Left renal pelvis (tissue), 4 donors: ENCODE data around the gene TBC1D7. TPM values are rescaled to one million over a fixed set of nuclear protein-coding genes. Genes with fewer than 3 reads are reported as not detected.

Source experiments
- DNase-seq, 4 donors: peaks; one replicate each; pipeline ENCODE4 v3.0.0-alpha.2; 2013; ENCODE audit warnings: low read depth in 4 of 4, low spot score in 3 of 4
- polyA plus RNA-seq, 4 donors: library from polyadenylated mRNA; unstranded; fragments of 120-200 nt; gene quantifications; one replicate each; pipeline ENCODE4 v1.2.1, GENCODE V29; 2013; ENCODE audit not compliant: insufficient read length in 4 of 4

Gene TBC1D7
- polyA plus RNA-seq, 4 donors = 19.1 to 40.4 (median 32.7) TPM

GRCh38 chr6:13273931-13274706, 54.2 kb downstream of the TBC1D7 start:
- no peak for DNase-seq

DNA sequence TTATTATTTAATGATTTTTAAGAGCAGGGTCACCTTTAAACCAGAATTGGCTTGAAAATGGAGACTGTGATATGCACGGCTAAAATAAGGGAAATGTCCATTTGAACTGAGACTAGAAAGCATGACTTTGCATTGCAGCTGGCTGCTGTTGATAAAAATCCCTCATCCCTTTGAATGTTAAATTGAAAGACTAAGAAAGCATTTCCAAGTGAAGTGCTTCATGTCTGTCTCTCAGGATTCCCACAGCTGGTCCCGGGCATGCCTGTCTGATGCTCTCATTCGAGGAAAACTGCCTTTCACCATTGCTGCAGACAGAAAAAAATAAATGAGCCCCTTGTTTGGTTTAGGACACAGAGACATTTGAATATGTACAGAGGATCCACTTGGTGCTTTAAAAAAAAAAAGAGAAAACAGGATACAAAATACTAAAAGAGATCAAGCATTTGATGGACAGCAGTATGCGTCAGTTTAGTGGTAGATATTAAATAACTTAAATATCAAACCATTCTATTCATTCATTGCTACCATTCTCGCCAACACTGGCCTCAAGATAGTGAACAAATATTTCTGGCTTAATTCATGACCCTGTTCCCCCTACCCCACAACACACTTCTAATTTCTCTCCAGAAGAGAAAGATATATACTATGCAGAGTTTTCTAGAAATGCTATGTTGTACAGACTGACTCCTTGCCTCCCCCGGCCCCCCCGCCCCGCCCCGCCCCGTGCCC, 55.0 kb downstream of the TBC1D7 start:
- no peak for DNase-seq

DNA sequence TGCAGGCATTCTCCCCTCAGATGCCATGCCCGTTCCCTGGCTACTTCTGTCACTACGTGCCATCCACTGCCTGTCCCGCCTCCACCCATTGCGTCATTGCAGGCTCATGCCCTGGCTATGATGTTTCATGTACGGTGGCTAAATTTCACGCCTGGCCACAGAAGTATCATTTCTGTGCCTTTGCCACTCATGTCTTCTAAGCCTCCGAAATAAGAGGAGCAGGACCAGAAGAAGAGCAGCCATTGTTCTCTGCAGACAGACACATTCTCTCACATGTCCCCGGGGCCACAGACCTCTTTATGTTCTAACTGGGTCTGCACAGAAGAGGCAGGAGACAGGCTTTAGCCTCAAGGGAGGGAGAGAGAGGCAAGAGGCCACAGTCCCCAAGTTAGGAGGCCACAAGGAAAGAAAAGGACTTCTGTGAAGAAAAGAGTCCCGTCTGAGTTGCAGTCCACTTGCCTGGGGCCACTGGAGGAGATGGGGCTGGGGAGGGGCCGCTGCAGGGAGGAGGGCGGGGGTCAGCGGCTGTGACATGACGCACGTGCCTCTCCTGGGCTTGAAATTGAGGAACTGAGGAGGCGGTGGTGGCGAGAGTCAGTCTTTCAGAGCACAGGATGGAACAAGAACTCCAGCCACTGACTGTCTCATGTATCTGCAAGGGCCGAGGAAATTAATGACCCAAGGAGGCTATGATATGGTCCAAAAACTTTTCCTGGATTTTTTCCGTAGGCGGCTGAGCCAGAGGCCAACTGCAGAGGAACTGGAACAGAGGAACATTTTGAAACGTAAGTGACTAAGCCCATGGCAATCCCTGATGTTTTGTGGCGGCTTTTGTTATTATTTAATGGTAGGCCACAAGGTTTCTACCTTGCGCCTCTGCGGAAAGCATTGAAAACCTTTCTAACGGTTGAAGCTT, 55.9 kb downstream of the TBC1D7 start:
- no peak for DNase-seq

DNA sequence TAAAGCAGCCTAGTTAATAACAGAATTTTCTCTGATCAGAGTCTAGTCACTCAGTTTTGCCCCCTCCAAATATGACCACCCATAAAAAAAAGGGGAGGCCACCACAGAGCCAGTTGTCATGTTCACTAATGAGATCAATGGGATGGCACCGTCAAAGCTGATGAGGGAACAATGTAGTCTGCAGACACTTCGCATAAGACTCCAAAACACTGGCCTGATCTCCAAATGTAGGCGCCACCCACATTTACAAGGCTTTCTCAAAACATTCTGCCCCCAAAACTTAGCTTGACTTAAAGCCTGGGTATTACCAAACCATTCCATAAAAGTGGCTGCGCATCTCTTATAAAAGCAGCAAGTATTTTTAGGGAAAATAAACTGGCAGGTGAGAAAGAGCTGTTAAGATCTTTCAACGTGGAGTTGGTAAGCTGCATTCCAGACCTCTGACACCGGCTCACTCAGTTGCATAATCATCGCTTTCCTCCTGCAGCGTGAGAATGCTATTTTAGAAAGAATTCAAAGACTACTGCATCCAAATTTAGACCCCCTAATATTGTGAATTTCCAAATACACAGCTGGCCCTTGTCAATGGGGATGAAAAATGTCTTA, 59.3 kb downstream of the TBC1D7 start:
- no peak for DNase-seq

- DNase-seq = no peak
Measured at GRCh38 chr6:13267142-13267651, 61.1 kb downstream of the TBC1D7 start.

GRCh38 chr6:13263669-13264068, 64.7 kb downstream of the TBC1D7 start:
- no peak for DNase-seq

DNA sequence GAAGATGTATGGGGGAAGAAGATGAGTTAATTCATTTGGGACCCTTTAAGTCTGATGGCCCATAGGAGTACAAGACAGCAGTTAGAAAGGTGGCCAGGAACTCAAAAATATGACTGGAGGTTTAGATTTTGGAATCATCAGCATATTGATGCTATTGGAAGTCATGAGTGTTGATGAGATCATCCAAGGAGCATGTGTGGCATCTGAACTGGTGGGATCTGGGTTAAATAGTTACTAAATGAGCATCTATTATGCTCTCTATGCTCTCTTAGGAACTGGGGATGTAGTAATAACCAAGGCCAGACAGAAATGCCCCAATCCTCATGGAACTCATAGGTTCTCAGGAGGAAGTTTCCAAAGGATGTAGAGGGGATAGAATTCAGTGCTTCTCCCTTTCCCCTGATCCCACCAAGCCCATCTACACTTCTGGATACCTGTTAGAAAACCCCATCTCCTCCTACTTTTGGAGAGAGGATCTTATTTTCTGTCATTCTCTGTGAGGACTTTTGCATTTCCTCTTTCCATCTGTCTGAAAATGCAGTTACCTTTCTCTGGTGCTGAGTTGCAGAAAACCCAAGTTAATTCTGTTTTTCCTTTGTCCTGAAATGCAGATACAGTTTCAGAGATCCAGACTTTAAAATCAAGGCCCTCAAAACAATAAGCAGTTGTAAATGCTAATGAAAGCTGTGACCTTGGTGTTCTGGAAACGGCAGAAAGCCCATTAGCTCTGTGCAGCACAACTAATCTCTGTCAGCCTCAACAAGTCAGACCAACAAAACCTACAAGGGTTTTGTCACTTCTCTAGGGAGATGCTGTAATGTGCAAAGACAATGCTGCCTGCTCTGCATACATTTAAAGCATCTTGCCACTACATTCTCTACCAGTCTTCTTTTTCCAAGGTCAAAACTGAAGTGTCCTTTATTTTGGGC, 65.8 kb downstream of the TBC1D7 start:
- DNase-seq = no peak

- DNase-seq = no peak
Measured at GRCh38 chr6:13261464-13261994, 66.8 kb downstream of the TBC1D7 start.

DNA sequence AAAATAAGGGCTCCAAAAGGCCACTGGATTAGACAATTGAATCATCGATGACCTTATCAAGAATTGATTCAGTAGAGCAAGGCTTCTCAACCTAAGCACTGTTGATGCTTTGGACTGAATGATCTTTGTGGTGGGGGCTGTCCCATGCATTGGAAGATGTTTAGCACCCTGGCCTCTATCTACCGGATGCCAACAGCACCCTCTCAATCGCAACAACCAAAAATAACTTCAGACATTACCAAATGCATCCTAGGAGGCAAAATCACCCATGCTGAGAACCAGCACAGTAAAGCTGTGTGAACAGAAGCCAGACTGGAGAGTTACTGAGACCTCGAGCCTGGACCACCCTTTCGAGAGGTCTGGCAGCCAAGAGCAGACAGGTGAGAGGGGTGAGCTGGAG, 67.5 kb downstream of the TBC1D7 start:
- no peak for DNase-seq

DNA sequence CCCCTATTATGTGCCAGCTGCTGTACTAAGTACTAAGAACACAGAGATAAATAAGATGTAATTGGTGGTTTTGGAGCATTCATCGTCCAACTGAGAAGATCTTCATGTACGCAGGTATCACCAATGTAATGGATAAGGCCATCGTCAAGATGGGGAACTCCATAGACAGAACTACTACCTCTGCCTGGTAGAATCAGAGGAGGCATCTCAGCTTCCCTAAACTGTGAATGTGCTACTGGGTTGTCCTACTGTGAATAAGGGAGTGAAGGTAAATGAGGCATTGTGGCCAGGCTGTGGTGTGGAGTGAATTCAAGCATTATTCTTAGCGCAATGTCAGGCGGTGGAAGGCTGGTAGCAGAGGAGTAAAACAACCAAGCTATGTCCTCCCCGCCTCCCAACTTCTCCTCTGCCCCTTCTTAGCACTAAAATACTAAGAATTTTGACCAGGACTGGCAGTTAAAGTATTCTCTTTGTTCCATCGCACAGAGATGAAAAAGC, 68.2 kb downstream of the TBC1D7 start:
- no peak for DNase-seq

DNA sequence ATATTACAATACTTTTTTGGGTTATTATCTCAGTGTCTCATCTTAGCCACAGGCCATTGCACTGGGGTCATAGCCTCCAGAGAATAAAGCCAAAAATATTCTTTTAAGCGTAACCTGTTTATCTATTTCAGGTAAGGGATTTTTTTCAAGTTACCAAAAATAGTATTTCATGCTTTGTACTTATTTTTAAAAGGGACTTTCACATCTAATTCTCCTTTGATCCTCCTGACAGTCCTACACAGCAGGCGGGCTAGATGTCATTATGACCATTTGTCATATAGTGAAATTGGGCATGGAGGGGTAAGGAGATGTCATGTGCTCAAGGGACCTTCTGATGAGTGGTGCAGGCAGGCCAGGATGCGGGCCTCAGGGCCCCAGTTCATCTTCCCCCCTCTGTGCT, 68.9 kb downstream of the TBC1D7 start:
- DNase-seq = no peak

DNA sequence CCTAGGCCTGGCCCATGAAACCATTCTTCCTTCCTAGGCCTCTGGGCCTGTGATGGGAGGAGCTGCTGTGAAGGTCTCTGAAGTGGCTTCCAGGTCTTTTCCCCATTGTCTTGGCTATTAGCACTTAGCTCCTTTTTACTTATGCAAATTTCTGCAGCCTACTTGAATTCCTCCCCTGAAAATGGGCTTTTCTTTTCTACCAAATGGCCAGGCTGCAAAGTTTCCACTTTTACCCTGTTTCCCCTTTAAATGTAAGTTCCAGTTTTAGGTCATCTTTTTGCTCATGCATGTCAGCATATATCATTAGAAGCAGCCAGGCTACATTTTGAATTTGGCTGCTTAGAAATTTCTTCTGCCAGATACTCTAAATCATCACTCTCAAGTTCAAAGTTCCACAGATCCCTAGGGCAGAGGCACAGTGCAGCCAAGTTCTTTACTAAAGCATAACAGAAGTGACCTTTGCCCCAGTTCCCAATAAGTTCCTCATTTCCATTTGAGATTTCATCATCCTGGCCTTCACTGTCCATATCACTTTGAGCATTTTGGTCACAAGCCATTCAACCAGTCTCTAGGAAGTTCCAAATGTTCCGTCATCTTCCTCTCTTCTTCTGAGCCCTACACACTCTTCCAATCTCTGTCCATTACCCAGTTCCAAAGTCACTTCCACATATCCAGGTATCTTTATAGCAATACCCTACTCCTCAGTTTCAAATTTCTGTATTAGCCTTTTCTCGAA, 71.9 kb downstream of the TBC1D7 start:
- DNase-seq = no peak

Other genes starting within 250 kb of the TBC1D7 start
- gene GFOD1, start 159.1 kb upstream of the TBC1D7 start, polyA plus RNA-seq = 1 to 10 TPM; 1.6 to 2.5 (median 1.8) TPM
- gene SIRT5, start 246.1 kb upstream of the TBC1D7 start, polyA plus RNA-seq = 10 to 100 TPM; 10.9 to 25.7 (median 21.7) TPM